Neutrophil (primary cell): ENCODE results near the gene MLH3.

Experiments
- H3K27ac ChIP-seq: fragments of 200-600 bp; sonication (generic); 2 replicates; pipeline ENCODE4 v1.5.1; 2016; ENCODE audit warnings: mild to moderate bottlenecking, moderate library complexity
- H3K27me3 ChIP-seq: fragments of 200-600 bp; sonication (generic); 2 replicates; pipeline ENCODE4 v1.6.0; 2016; ENCODE audit warnings: mild to moderate bottlenecking
- H3K36me3 ChIP-seq: fragments of 200-600 bp; sonication (generic); 2 replicates; pipeline ENCODE4 v1.5.1; 2017
- H3K4me1 ChIP-seq, 2 experiments: fragments of 200-600 bp in 1 of 2; sonication (generic) in 1 of 2; 1 replicate in 1 of 2; 2 replicates in 1 of 2; pipeline versions ENCODE4 v1.5.1 to v1.6.1; 2013 to 2016; ENCODE audit warnings: low read depth in 1 of 2, low read length in 1 of 2, mild to moderate bottlenecking in 1 of 2, moderate library complexity in 1 of 2; ENCODE audit not compliant: control insufficient read depth in 1 of 2, insufficient read depth in 1 of 2
- H3K4me3 ChIP-seq, 2 experiments: fragments of 200-600 bp in 1 of 2; sonication (generic) in 1 of 2; 1 replicate in 1 of 2; 2 replicates in 1 of 2; pipeline ENCODE4 v1.5.1; 2013 to 2016; ENCODE audit warnings: low read depth in 1 of 2, low read length in 1 of 2, mild to moderate bottlenecking in 1 of 2, moderate library complexity in 1 of 2
- H3K9me3 ChIP-seq: fragments of 200-600 bp; sonication (generic); 2 replicates; pipeline ENCODE4 v1.5.1; 2016
- CTCF ChIP-seq: fragments of 200-600 bp; sonication (generic); IDR thresholded peaks from 2 replicates; pipeline ENCODE4 v1.5.1; 2016; ENCODE audit warnings: antibody characterized with exemption

MLH3 gene

DNA sequence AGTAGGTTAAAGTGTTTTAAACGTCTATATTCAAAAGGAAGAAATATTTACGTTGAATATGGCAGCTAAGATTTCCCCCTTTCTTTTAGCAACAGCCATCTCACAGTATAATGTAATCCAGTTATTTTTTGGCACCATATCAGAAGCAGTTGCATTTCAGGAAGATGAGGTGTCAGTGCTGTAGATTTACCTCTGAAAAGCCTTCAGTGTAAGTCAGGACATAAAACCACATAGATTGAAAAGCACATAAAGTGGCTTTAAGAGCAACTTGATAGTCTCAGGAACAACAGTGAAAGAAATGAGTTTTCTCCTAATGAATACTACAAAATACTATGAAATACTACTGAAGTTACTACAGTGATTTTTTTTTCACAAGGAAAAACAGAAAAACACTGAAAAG lies 6.9 kb downstream of the MLH3 start:
- Histone ChIP-seq H3K27ac (no peak overlapping the region), H3K9me3 (no peaks in the 10 kb centered on the region), H3K4me3 (no peak overlapping the region), H3K4me1 (peaks cover 0 to under 1% of the 10 kb centered on the region in 2 experiments), H3K27me3 (peaks cover 41% of the 10 kb centered on the region), H3K36me3 (no peaks in the 10 kb centered on the region)
- TF ChIP-seq CTCF: no peak

GRCh38 chr14:75042035-75042434 lies 9.2 kb downstream of the MLH3 start:
- TF ChIP-seq CTCF: no peak
- H3K9me3 ChIP-seq: no peaks in the 10 kb centered on the region
- H3K4me1 ChIP-seq: no peaks in the 10 kb centered on the region
- no peak overlapping the region for H3K27ac ChIP-seq
- H3K36me3 ChIP-seq: no peaks in the 10 kb centered on the region
- no peak overlapping the region for H3K4me3 ChIP-seq
- peaks cover 18% of the 10 kb centered on the region for H3K27me3 ChIP-seq

DNA sequence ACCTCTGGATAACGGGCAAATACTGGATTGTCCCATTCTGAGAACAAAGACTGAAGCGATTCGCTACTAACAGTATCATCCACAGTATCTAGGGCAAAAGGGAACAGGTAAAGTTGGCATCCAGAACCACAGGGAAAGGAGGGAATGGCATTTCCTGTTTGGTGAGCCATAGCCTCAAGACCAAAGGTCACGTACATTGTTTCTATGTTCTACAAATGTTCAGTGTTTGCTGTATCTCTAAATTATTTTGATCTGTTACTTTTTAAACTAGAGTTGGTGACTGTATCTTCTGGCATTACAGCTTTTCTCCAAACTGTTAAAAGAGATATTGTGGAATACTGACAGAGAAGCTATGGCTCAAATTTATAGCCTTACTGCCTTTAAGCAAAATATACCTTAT lies 9.7 kb downstream of the MLH3 start:
- TF ChIP-seq CTCF: no peak
- H3K36me3 ChIP-seq: no peaks in the 10 kb centered on the region
- H3K9me3 ChIP-seq: no peaks in the 10 kb centered on the region
- no peak overlapping the region for H3K27ac ChIP-seq
- H3K4me1 ChIP-seq: no peaks in the 10 kb centered on the region
- peaks cover 14% of the 10 kb centered on the region for H3K27me3 ChIP-seq
- no peak overlapping the region for H3K4me3 ChIP-seq

- Histone ChIP-seq H3K36me3 (no peaks in the 10 kb centered on the region), H3K4me3 (no peak overlapping the region), H3K9me3 (no peaks in the 10 kb centered on the region), H3K4me1 (no peaks in the 10 kb centered on the region), H3K27ac (no peak overlapping the region), H3K27me3 (peaks cover 8% of the 10 kb centered on the region)
- no peak for TF ChIP-seq CTCF
Measured at GRCh38 chr14:75040959-75041358, 10.3 kb downstream of the MLH3 start.

DNA sequence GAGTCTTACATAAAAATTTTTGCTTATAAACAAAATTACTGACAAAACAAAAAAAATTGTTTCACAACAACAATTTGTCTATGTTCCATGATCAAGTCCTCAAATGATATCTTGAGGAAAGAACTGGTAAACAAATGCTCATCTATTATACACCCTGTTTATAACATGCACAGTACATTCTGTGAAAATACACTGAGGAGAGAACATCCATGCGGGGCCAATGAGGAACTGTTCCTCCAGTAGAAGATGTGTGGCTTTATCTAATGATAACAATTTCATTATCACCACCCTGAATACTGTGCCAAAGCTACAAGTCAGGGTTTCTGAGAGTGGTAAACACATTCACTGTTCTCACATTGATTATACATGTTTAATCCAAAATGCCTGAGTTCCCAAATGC lies 10.8 kb downstream of the MLH3 start:
- no peaks in the 10 kb centered on the region for H3K36me3 ChIP-seq
- peaks cover 4% of the 10 kb centered on the region for H3K27me3 ChIP-seq
- H3K9me3 ChIP-seq: no peaks in the 10 kb centered on the region
- TF ChIP-seq CTCF: no peak
- no peak overlapping the region for H3K27ac ChIP-seq
- no peak overlapping the region for H3K4me3 ChIP-seq
- H3K4me1 ChIP-seq: no peaks in the 10 kb centered on the region

DNA sequence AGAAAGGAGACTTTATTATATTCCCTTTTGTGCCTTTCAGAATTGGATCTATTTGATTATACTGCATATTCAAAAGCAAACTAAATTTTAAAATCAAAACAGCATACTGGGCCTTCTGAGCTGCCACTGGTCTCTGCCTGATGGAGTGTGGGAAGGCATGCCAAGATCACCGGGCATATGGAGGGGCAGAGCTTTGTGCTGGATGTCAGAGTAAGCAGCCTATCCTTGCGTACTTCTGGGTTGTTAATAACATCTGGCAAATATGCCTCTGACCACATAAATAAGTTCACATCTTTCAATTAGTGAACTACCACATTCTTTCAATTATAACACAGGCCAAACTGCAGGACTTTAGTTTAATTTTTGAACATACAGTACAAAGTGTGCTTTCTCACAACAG lies 18.3 kb downstream of the MLH3 start:
- H3K4me1 ChIP-seq: no peaks in the 10 kb centered on the region
- H3K27me3 ChIP-seq: no peaks in the 10 kb centered on the region
- H3K4me3 ChIP-seq: no peak overlapping the region
- H3K27ac ChIP-seq: no peak overlapping the region
- no peaks in the 10 kb centered on the region for H3K36me3 ChIP-seq
- TF ChIP-seq CTCF: no peak
- H3K9me3 ChIP-seq: no peaks in the 10 kb centered on the region
